Measurements from ENCODE around the gene RAPGEF1.
"Not testable (repeated sequence)": the region's sequence is repeated elsewhere in the genome, so short reads cannot be mapped to it uniquely, and the experiment has no call there.

RAPGEF1 gene

DNA sequence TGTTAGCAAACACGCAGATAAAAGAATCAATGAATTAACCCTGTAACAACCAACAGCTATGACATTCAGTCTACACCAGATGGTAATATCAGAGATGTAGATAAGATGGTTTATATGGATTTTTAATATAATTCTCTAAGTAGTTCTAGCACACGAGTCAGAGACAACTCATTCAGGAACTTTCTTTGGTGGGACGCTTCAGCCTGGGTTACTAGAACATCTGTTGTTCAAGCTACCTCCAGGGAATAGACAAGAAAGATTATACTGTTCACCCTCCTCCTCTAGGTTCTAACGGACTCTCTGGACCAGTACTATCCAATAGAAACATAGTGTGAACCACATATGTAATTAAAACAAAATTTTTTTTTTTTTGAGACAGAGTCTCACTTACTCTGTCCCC lies 73.8 kb downstream of the RAPGEF1 start:
- DNase-seq, result no peak

DNA sequence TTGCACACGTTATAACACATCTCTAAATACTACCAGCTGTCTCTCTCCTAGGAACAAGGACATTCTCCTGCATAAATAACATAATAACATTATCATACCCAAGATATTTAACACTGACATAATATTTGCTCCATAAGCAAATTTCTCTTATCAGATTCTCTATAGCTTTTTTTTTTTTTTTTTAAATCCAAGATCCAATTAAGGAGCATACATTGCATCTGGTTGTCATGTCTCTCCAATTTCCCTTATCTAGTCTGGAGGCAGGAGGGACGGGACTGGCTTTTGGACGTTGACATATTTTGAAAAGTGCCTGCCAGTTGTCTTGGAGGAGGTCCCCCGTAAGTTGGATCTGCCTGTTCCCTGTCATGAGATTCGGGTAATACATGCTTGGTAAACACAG lies 76.6 kb downstream of the RAPGEF1 start:
- no peak for DNase-seq

DNA sequence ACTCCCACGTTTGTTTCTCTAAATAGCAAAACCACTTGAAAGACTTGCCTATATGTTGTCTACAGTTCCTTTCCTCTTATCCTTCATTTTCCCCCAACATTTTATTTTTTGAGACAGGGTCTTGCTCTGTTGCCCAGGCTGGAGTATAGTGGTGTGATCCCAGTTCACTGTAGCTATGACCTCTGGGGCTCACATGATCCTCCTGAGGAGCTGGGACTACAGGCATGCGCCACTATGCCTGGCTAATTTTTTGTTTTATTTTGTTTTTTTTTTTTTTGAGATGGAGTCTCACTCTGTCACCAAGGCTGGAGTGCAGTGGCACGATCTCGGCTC lies 77.6 kb downstream of the RAPGEF1 start:
- DNase-seq, result not testable (repeated sequence)

DNA sequence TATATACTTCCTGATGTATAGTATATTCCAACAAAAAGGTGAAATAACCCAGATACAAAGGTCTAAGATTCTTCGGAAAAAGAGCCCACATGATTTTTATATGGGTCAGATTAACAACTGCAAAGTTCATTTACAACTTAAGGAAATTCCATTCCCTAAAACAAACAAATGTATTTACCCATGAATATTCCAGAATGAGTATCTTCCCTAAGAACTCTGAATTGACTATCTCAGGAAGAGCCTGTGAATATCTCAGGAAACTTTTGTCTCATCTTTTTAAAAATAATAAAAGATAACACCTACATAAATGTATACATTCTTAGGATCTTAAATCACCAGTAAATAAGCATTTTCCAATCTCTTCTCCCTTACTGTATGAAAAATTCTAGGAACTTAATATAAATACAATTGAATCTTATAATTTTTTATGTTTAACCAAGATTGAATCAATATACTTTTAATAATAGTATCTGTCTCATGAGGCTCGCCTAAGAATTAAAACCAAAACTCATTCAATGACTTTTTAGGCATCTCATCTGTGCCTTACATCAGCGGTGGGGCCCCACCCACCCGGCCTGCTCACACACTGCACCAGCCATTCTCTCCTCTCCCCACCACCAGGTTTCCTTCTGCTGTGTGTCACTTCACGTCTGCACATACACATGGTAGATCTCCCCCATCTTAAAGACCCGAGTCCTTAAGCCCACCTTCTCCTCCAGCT lies 78.1 kb downstream of the RAPGEF1 start:
- DNase-seq, result peak; percentile 72 to 78

DNA sequence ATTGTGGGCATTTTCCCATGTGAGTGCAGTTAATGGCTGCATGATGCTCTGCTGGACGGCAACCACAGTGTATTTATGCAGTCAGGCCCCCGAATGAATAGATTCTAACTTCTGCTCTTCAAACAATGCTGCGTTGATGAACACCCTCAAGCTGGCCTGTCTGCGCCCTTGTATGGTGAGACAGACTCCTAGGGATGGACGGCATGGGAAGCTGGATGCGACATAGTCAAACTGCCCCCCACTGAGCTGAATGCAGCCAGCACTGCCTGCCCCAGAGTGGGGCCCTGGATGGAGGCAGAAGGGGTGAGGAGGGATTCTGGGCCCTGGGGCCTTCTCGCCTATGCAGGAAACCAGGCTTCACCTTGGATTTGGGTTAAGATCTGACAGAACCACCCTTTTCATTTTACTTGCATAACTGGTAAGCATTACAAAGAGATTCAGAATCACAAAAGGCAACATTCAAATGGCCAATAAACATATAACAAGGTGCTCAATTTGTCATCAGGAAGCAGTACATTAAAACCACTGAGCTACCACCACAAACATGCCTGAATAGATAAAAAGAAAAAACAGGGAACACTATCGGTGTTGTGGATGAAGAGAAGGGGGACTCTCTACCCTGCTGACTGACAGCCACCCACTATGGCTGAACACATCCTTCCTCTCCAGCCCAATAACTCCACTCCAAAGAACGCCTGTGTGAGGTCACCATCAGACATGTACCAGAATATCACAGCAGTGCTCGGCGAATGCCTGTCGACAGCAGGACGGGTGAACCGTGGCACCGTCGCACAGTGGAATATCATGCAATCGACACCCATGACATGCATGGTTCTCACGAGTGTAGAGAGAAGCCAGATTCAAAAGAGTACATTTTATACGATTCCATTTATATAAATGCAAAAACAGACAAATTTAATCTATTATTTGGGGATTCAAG lies 79.1 kb downstream of the RAPGEF1 start:
- DNase-seq, result no peak

DNA sequence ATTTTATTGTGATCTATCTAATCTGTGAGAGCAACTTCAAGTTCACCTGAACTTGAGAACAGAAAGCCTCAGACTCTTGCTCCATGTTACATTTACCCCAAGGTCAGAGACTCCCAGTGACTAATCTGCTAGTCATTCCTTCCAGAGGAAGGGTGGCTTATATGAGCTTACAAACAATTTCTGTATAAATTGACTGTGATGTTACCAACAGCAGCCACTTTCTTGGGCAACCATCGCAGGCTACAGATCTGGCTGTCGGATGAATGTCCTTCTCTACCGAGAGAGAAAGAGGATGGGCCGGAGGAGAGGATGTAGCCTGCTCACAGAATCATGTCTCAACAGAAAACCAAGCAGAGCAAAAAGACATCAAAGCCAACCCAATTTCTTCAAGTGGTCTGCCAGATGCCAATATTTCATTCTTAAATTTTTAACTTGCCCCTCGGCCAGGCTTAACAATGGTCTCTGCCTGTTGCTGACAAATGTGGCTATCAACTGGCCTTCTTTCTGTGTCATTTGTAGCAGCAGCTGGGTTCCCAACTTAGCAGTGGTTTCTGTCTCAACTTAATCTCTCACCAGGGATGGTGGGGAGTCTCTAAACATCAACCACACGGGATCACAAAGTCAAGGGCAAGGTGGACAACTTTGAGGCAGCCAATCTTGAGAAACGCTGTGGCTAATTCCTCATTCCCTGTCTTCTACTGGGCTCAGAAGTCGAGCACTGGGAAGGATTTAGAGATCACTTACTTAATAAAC lies 81.3 kb downstream of the RAPGEF1 start:
- peak in 1 of 2 experiments; percentile 60 for DNase-seq

DNA sequence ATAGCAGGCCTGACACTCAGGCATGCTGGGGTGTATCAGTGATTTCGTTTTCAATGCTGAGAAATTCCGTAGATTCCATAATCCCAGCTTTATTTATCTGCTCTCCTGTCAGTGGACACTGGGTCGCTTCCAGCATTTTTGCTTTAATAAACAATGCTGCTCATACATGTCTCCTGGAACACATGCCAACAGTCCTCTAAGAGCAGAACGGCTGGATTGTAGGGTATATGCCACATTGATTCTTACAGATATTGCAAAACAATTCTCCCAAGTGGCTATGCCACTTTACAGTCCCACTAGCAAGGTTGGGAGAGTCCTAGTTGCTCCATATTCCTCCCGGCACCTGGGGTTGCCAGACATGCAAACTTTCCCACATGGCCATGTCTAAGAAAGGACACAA lies 81.9 kb downstream of the RAPGEF1 start:
- DNase-seq, result no peak

DNA sequence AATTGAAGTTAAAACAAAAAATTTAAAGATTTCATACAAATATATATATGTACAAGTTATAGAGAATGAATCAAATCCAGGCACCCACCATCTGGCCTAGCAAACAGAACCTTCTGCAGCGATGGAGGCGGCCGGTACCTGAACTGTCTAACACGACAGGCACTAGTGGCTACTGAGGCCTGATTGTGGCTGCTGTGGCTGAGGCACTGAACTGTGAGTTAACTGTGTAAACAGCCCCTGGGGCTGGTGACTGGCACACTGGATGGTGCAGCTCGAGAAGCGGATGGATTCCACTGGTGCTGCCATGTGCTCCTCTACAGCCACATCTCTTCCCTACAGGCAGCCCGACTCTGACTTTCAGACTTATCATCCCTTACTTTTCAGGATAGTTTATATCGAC lies 82.4 kb downstream of the RAPGEF1 start:
- DNase-seq, result no peak

DNA sequence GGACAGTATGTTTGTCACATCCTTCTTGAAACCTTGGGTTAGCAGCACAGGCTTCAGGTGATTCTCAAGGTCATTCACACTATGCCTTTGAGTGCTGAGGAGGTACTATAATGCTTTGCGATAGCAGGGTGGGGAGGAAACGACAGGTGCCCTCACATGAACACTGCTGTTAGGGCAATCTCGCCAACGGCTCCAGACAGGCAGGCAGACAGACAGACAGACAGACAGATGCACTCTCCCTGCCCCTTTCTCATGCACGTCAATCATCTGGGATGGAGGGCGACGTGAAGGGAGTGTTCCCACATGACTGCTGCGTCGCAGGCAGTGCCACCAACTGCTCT lies 82.9 kb downstream of the RAPGEF1 start:
- DNase-seq, result peak in 1 of 2 experiments; percentile 27

DNA sequence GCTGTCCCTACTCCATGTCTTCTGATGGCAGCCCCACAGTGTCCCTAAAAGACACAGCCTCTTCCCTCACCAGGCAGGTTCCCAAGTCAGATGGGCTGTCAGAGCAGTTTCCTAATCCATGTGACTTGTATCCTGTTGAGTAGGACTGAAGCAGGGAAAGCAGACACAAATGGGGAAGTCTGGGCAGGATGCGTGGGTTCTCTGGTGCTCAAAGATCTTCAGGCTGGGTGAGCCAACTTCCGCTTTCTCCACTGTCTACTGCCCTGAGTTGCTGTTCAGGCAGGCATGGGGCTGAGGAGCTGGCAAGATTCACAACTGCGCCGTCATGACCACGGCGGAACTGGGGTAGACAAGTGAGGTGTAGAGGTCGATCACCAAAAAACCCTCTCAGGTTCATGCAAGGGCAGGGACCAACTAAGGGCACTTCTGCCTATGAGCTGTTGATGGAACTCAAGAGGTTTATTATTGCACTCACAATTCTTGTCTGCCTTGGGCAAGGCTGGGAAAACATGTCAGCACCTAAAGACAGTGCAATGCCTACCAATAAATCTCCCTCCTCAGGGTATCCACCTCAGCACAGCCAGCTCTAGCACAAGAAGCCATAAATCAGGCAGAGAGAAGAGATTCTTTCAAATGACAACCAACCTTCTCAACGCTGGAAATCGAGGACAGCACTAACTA lies 83.4 kb downstream of the RAPGEF1 start:
- peak in 1 of 2 experiments; percentile 71 for DNase-seq

DNA sequence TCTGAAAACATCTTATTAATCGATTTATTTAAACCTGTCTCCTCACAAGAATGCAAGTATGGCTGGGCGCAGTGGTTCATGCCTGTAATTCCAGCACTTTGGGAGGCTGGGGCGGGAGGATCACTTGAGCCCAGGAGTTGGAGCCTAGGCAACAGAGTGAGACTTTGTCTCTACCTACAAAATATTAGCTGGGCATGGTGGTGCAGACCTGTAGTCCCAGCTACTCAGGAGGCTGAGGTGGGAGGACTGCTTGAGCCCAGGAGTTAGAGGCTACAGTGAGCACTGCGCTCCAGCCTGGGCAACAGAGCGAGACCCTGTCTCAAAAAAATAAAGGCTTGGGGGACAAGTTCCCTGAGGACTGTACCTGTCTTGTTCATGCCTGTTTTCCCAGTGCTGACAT lies 85.5 kb downstream of the RAPGEF1 start:
- DNase-seq, result not testable (repeated sequence)

DNA sequence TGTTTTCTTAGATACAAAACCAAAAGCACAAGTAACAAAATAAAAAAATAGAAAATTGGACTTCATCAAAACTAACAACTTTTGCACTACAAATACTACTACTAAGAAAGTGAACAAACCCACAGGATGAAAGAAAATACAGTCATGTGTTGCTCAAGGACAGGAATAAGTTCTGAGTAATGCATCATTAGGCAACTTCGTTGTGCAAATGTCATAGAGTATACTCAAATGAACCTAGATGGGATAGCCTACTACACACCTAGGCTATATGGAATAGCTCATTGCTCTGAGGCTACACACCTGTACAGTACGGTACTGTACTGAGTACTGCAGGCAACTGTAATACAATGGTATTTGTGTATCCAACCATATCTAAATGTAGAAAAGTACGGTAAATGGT lies 88.3 kb downstream of the RAPGEF1 start:
- no peak for DNase-seq

DNA sequence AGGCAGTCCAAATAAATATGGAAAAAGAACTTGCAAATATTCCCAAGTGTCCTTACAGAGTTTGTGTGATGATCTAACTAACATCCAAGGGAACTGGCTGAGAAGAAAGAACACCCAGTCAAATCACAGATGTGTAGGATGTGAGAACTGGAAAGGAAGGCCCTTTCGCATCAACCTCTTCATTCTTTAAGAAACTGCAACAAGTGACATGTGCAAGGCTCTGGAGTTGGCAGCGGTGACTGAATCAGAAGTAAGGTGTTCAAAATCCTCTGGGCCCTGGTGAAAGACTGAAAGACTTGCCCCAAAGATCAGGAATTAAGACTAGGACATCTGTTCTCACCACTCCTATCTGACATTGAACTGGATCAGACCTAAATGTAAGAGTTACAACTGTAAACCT lies 88.7 kb downstream of the RAPGEF1 start:
- DNase-seq, result peak in 1 of 2 experiments; percentile 46

DNA sequence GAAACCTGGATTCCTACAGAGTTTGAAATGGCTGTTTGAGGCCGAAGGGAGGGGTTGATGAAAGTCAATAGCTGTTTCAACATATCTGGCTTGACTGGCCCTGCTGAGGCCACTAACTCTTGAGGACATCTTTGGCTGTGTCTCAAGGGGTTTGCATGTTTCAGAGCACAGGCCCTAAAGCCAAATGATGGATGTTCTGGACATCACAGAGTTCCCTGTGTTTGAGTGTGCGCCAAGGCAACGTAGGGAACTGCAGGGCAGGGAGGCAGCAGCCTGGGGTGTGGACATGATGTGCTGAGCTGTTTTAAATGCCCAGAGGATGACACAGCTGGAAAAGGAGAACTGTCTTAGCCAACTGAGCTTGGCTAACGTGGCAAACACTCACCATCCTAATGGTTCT lies 89.6 kb downstream of the RAPGEF1 start:
- DNase-seq, result no peak

DNA sequence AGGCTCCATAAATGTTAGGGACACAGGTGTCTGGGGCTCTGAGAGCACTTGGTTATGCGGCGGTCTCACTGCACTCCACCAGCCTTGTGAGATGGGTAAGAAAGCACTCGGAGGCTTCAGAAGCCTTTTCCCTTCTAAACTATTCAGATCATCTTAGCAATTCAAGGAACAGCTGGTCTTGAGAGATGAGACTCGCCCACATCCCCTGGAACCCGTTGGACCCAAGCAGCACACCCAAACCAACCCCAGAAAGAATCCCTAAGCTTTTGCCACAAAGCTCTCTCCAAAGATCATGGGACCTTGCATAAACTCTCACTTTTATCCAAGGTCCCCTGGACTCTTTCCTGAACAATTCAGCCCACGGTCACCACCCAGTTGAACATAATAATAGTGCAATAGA lies 90.2 kb downstream of the RAPGEF1 start:
- DNase-seq, result no peak

DNA sequence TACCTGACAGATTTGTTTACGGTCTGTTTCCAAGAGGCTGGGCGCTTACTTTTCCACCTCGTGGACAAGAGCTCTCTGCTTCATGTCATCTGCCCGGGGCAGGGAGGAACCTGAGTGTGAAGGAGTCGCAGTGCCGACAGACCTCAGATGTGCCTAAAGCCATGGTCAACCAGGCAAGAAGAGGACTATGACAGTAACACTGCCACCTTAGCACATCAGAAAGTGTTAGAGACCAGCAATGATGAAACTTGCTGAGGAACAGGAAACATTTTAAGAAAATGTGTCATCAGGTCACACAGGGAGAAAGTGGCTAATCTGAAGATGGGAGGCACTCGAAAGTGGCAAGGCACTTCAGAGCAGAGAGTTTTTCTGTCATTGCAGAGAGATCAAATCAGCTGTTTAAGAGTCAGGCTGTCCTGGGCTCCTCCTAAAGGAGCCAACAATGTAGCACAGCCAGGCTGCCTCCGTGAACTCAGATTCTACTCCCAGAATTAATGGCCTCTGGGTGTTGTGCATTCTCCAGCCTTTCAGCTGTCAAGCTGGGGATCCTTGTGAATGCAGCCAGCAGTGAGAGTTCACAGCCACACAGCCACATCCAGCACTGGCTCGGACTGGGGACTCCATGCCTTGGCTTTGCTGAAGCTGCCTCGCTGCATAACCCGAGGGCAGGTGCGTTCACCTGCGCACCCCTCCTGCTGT lies 94.6 kb downstream of the RAPGEF1 start:
- peak in 1 of 2 experiments; percentile 27 for DNase-seq

DNA sequence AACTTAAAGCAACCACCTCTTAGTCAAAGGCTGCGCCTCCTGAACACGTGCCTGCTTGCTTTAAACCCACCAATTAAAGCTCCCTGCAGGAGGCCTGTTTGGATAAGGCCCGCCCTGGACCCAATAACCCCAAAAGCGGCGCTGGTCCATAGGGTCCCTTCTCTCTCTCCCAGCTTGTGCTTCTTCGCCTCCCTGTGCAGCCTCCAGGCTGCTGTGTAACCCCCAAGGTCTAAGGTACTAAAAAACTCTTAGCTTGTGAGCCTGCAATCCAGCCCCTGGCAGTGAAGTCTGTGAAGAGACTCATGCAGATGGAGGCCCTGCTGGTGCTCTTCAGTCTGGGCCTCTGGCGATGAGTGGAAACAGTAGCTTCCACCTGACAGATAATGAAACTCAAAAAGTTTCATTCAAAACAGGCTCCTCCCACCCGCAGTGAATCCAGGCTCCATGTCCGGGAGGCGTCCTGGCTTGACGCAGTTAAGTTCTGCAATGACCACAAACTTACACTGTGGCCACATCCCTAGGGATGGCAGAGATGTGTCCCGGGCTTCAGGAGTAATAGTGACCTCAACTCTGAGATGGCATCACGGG lies 97.3 kb downstream of the RAPGEF1 start:
- peak; percentile 65 to 76 for DNase-seq

DNA sequence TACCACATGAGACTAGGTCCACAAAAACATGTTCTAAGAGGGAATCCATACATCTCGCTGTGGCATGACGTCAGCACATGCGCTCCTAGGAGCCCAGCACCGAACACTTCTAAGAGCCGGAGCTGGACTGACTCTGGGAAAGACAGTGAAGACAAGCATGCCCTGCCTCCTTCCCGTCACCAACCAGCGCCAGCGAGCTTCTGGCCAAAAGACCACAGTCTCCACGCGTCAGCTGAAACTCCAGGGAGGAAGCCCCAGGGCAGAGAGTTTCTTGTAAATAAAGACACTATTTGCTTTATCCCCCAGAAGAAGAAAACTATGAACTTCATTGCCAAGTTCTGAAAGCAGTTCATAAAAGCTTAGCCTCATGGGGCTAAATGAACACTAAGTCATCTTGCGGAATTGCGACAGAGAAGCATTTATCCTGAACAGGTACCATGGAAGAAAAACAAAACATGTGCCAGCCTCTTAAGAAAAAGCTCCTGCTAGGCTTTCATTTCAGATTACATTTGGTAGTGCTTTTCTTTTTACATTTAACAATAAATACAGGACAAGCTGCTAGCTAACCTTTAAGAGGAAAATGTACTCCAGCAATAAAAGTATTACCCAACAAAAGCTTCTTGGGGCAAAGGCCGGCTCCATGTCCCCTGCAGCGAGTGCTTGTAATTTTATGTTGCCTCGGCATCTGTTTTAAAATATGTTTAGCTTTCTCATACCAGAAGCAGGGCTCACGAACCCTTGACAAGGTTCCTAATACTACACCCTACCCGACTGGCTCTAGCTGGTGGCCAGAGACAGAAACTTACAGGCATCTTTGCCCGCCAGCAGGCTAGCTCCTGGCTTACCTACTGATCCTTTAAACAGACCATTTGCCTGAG lies 98.0 kb downstream of the RAPGEF1 start:
- DNase-seq, result no peak

DNA sequence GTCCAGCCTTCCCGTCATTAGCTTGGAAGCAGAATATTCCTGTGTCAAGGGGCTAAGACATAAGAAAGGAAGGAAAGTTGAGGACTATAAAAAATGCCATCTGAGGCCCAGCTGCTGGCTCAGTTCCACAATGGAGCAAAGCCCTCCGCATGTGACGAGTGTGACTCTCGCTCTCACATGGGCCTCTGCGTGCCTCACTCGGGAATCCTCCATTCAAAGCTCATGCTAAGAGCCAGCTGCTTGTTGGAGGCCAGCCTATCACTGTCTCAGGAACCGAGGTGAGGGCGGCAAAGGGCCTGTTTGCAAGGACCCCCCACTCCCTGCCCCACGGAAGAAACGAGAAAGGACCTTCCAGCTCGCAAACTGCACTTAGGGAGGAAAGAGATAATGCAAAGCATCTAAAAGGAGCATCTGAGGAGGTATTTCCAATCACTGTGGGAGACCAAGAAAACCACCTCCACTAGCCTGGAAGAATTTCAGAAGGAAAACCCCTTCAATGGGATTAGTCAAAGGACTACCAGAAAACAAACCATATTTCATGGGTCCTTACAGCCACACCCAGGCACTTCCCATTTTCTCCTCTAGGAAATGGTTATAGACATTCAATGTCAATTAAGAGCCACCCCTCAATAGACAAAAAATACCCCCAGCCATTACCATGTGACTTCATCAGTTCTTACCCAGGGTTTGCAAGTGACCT lies 99.3 kb downstream of the RAPGEF1 start:
- DNase-seq, result no peak

DNA sequence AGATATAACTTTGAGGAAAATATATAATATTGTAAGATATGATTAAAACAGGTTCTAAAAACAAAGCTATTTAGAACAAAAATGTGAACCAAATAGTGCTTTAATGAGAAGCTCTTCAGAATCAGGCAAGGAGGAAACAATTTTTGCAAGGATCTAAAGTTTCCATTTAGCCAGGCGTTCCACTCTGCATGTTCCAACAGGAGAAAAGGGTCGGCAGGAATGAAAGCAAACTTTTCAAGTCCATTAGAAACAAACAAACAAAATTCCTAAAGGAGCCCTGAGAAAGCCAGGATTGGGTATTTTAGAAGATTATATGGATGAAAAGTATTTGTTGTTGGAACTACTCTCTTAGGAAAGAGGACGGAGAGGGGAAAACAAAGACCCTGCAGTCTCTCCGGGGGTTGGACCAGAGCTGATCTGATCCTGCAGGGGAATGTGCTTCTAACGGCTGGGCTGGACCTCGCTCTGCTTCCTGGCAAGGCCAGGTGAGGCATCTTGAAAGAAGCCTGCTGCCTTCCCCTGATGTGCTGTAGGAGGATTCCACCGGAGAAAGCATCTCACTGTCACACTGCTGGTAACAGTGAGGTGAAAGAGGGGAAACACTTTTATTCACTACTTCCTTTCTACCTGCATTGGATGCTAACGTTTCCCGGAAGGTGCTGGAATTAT lies 100.0 kb downstream of the RAPGEF1 start:
- no peak for DNase-seq
